HepG2 (cell line): Measurements from ENCODE around the gene PMPCB. TPM values are rescaled to one million over a fixed set of nuclear protein-coding genes. Genes with fewer than 3 reads are reported as not detected.

ENCODE experiments used
- EP300 ChIP-seq, 3 experiments: sonication (generic) in 1 of 3; formaldehyde crosslinking in 1 of 3; IDR thresholded peaks; 2 replicates each; pipeline versions ENCODE4 v1.5.1 to v1.6.1; 2011 to 2020; ENCODE audit warnings: low read depth in 2 of 3, low read length in 2 of 3, borderline replicate concordance in 1 of 3, improper control_type of control experiment in 1 of 3, mild to moderate bottlenecking in 1 of 3, missing genetic modification reagents in 1 of 3, moderate library complexity in 1 of 3
- FOSL1 ChIP-seq: sonication (generic); formaldehyde crosslinking; IDR thresholded peaks from 2 replicates; pipeline ENCODE4 v1.9.0; 2021; ENCODE audit warnings: missing genetic modification reagents, borderline replicate concordance
- KLF16 ChIP-seq, 2 experiments: sonication (generic) in 1 of 2; formaldehyde crosslinking in 1 of 2; IDR thresholded peaks; 2 replicates each; pipeline versions ENCODE4 v1.6.1 to v1.8.0; 2016 to 2023; ENCODE audit warnings: missing genetic modification reagents in 2 of 2, missing compliant biosample characterization in 1 of 2
- THAP9 ChIP-seq: sonication (generic); formaldehyde crosslinking; IDR thresholded peaks from 2 replicates; pipeline ENCODE4; 2020; ENCODE audit warnings: missing genetic modification reagents, mild to moderate bottlenecking, borderline replicate concordance
- USF2 ChIP-seq, 2 experiments: sonication (generic) in 1 of 2; formaldehyde crosslinking in 1 of 2; IDR thresholded peaks; 2 replicates each; pipeline versions ENCODE4 v1.5.1 to v1.6.1; 2011 to 2020; ENCODE audit warnings: borderline replicate concordance in 1 of 2, low read depth in 1 of 2, low read length in 1 of 2, mild to moderate bottlenecking in 1 of 2, missing genetic modification reagents in 1 of 2, moderate library complexity in 1 of 2
- ZBTB40 ChIP-seq, 2 experiments: fragments of 450-650 bp in 1 of 2; sonication (generic) in 1 of 2; formaldehyde crosslinking in 1 of 2; IDR thresholded peaks; 2 replicates each; pipeline versions ENCODE4 v1.6.1 to v1.8.0; 2016 to 2022; ENCODE audit warnings: antibody characterized with exemption in 1 of 2, mild to moderate bottlenecking in 1 of 2, missing genetic modification reagents in 1 of 2
- ZFX ChIP-seq: sonication (generic); formaldehyde crosslinking; IDR thresholded peaks from 2 replicates; pipeline ENCODE4 v1.4.0; 2020; ENCODE audit warnings: mild to moderate bottlenecking, low read depth, missing genetic modification reagents, moderate library complexity
- ZIK1 ChIP-seq: sonication (generic); formaldehyde crosslinking; IDR thresholded peaks from 2 replicates; pipeline ENCODE4 v1.5.0; 2020; ENCODE audit warnings: mild to moderate bottlenecking, low read depth, missing genetic modification reagents, borderline replicate concordance
- ZNF577 ChIP-seq: sonication (generic); formaldehyde crosslinking; IDR thresholded peaks from 2 replicates; pipeline ENCODE4 v1.4.0; 2020; ENCODE audit warnings: mild to moderate bottlenecking, low read depth, missing genetic modification reagents, borderline replicate concordance
- ZNF614 ChIP-seq: IDR thresholded peaks from 2 replicates; pipeline ENCODE4 v1.6.1; 2018; ENCODE audit warnings: missing biosample characterization, missing genetic modification reagents, inconsistent platforms, borderline replicate concordance
- polyA plus RNA-seq, 8 experiments: library from polyadenylated mRNA; depleted of rRNA in 3 of 8; stranded (reverse) in 7 of 8; unstranded in 1 of 8; fragments of >200 nt; fragmentation: Illumina TruSeq in 4 of 8; extraction: Trizol in 4 of 8; gene quantifications; 2 replicates each; pipeline versions ENCODE4 v1.2.1 to v1.2.3, GENCODE V29; 2011 to 2016; ENCODE audit warnings: low read depth in 4 of 8, missing spikeins in 1 of 8, mixed read lengths in 1 of 8; ENCODE audit not compliant: insufficient read depth in 1 of 8
- total RNA-seq, 5 experiments: library from RNA; depleted of rRNA; stranded (reverse); fragments of >200 nt; fragmentation: Illumina TruSeq; extraction: Trizol; gene quantifications; 2 replicates each; pipeline ENCODE4 v1.2.3, GENCODE V29; 2016; ENCODE audit warnings: low read depth in 1 of 5

The PMPCB gene
- total and polyA plus RNA-seq, 2 of the 13 experiments (the other 11 are each of a cell fraction or from before 2014, with no cell fraction given): 80.8 to 124 TPM

GRCh38 chr7:103296901-103297836 lies at the start of gene PMPCB (continued):
- TF ChIP-seq THAP9 (CRISPR knock-in tag): peak; percentile 94
- TF ChIP-seq ZBTB40 (IDR thresholded peaks at IDR 0.05): 0 out of 2 replicates have a peak, but pooled peaks have one; percentile 18
- no peak; the same call in 1 of the 2 replicates for TF ChIP-seq ZBTB40 (CRISPR knock-in tag; IDR thresholded peaks at IDR 0.05)
- peak; percentile 88; the same call in 1 of the 2 replicates for TF ChIP-seq ZNF614 (CRISPR knock-in tag)
- peak in 1 of 2 experiments; percentile 83; a peak in 2 of 4 replicates for TF ChIP-seq KLF16 (CRISPR knock-in tag; IDR thresholded peaks at IDR 0.05)
- TF ChIP-seq ZFX: peak; percentile 94
- TF ChIP-seq EP300 (IDR thresholded peaks at IDR 0.05; ENCODE audit: low read depth in 2 of 2, low read length in 2 of 2): peak in 1 of 2 experiments; percentile 31; a peak in 1 of 4 replicates
- TF ChIP-seq EP300 (CRISPR knock-in tag; IDR thresholded peaks at IDR 0.05; ENCODE audit: borderline replicate concordance): 0 out of 2 replicates have a peak, but pooled peaks have one; percentile 39
- peak; percentile 73; the same call in 1 of the 2 replicates for TF ChIP-seq ZIK1
- TF ChIP-seq ZNF577 (CRISPR knock-in tag): no peak
- no peak for TF ChIP-seq USF2 (IDR thresholded peaks at IDR 0.05; ENCODE audit: low read depth, low read length)
- no peak for TF ChIP-seq USF2 (CRISPR knock-in tag; IDR thresholded peaks at IDR 0.05; ENCODE audit: borderline replicate concordance)
- peak; percentile 4; the same call in 1 of the 2 replicates for TF ChIP-seq FOSL1 (CRISPR knock-in tag)
